GF-D8 (cell line): Measurements from ENCODE around the gene NEUROG2.
"Not testable (repeated sequence)": the region's sequence is repeated elsewhere in the genome, so short reads cannot be mapped to it uniquely, and the experiment has no call there.

Experiments used
- DNase-seq: peaks from one replicate; lab custom pipeline; 2025; lab: John Stamatoyannopoulos, UW

NEUROG2 gene

GRCh38 chr4:112490808-112491207 is 25.2 kb downstream of the NEUROG2 start:
- DNase-seq, result not testable (repeated sequence)

GRCh38 chr4:112485930-112486329 is 30.1 kb downstream of the NEUROG2 start:
- no peak for DNase-seq

GRCh38 chr4:112473985-112474384 is 42.0 kb downstream of the NEUROG2 start:
- DNase-seq, result no peak

- DNase-seq, result no peak
Measured at GRCh38 chr4:112472318-112472717, 43.7 kb downstream of the NEUROG2 start.
